ENCODE results near the gene CLSTN2.

CLSTN2 gene

DNA sequence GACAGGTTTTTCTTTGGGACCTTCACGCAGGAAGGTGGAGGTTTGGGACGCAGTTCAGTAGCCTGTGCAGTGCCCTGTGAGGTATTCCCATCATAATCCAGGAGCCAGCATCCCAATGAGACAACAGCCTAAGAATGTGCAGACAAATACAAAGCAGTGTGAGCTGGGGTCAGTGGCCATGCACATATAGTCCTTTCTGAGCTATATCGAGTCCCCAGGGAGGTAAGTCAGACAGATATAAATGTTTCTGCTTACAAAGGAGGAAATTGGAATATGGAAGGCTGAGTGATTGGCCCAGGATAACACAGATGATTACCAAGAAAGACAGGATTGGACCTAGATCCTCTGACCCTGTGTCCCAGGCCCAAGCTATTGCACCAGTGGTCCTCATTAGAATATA is 526.3 kb downstream of the CLSTN2 start:
- Mint-ChIP-seq H3K27me3 (ENCODE audit: low read depth) (no peaks in the 10 kb centered on the region), H3K36me3 (ENCODE audit: low read depth) (no peaks in the 10 kb centered on the region), H3K27ac (no peak overlapping the region), H3K9me3 (no peaks in the 10 kb centered on the region), H3K4me3 (no peak overlapping the region), H3K4me1 (ENCODE audit: low read depth) (no peaks in the 10 kb centered on the region)

GRCh38 chr3:140463355-140463754 is 528.4 kb downstream of the CLSTN2 start:
- H3K4me3 Mint-ChIP-seq = no peak overlapping the region
- no peak overlapping the region for H3K27ac Mint-ChIP-seq
- no peaks in the 10 kb centered on the region for H3K36me3 Mint-ChIP-seq (ENCODE audit: low read depth)
- no peaks in the 10 kb centered on the region for H3K9me3 Mint-ChIP-seq
- no peaks in the 10 kb centered on the region for H3K27me3 Mint-ChIP-seq (ENCODE audit: low read depth)
- no peaks in the 10 kb centered on the region for H3K4me1 Mint-ChIP-seq (ENCODE audit: low read depth)

GRCh38 chr3:140465988-140466387 is 531.0 kb downstream of the CLSTN2 start:
- Mint-ChIP-seq H3K4me1 (ENCODE audit: low read depth) (no peaks in the 10 kb centered on the region), H3K9me3 (no peaks in the 10 kb centered on the region), H3K27ac (no peak overlapping the region), H3K36me3 (ENCODE audit: low read depth) (no peaks in the 10 kb centered on the region), H3K27me3 (ENCODE audit: low read depth) (no peaks in the 10 kb centered on the region), H3K4me3 (no peak overlapping the region)

DNA sequence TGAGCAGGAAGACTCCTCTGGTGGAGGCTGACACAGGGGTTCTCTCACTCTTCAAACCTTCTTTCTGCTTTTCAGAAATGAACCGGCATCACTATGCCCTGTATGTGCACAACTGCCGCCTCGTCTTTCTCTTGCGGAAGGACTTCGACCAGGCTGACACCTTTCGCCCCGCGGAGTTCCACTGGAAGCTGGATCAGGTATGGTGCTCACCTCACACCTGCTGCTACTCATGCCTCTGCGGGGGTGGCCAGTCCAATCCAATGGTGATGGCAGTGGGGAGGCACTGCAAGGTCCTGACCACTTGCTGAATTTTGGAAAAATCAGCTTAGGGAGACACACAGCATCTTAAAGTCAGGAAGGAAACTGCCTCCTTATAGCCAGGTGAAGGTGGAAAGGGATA is 531.5 kb downstream of the CLSTN2 start:
- H3K4me1 Mint-ChIP-seq (ENCODE audit: low read depth) = no peaks in the 10 kb centered on the region
- no peaks in the 10 kb centered on the region for H3K9me3 Mint-ChIP-seq
- H3K27ac Mint-ChIP-seq = no peak overlapping the region
- no peaks in the 10 kb centered on the region for H3K27me3 Mint-ChIP-seq (ENCODE audit: low read depth)
- no peaks in the 10 kb centered on the region for H3K36me3 Mint-ChIP-seq (ENCODE audit: low read depth)
- H3K4me3 Mint-ChIP-seq = no peak overlapping the region

- Mint-ChIP-seq H3K4me1 (ENCODE audit: low read depth) (no peaks in the 10 kb centered on the region), H3K4me3 (no peak overlapping the region), H3K27ac (no peak overlapping the region), H3K9me3 (no peaks in the 10 kb centered on the region), H3K36me3 (ENCODE audit: low read depth) (no peaks in the 10 kb centered on the region), H3K27me3 (ENCODE audit: low read depth) (no peaks in the 10 kb centered on the region)
Observed at GRCh38 chr3:140467104-140467577, 532.2 kb downstream of the CLSTN2 start.

DNA sequence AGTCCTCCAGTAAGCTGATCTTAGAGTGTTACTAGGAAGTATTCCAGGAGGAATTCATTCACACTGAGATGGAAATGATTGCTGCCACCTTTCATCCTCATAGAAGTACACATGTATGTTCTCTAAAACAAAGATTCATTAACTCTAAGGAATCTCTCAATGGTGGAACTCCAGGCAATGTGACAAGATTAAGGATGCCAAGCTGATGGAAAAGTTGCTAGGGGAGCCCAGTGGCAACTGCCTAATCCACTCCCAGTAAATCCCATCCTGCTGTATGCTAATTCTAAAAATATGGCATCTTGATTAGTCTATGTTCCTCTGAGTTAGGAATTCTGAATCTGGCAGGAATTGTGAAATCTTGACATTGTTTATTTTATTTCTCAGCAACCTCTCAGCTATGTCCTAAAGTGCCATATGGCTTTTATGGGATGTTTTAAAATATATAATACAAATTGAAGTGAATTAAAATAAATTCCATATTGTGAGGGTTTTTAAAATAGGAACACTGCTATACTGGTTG is 532.9 kb downstream of the CLSTN2 start:
- H3K4me3 Mint-ChIP-seq = no peak overlapping the region
- H3K27me3 Mint-ChIP-seq (ENCODE audit: low read depth) = no peaks in the 10 kb centered on the region
- no peaks in the 10 kb centered on the region for H3K9me3 Mint-ChIP-seq
- no peak overlapping the region for H3K27ac Mint-ChIP-seq
- H3K36me3 Mint-ChIP-seq (ENCODE audit: low read depth) = no peaks in the 10 kb centered on the region
- H3K4me1 Mint-ChIP-seq (ENCODE audit: low read depth) = no peaks in the 10 kb centered on the region

DNA sequence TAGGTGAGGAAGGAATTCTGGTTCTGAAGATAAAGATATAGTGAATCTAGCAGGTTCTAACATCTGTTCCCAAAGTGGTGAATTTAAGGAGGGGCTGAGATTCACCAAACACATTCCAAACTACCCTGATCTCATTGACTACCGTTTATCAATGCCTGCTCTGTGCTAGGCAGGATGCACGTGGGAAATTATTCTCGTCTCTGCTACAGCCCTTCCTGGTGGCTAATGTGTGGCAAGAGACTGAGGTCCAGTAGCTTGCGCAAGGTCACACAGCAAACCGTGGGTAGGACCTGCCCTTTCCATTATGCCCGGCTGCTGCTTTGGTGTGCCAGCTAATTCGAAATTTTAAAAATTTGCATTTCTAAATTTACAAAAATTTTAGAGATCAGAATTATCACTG is 533.4 kb downstream of the CLSTN2 start:
- Mint-ChIP-seq H3K36me3 (ENCODE audit: low read depth) (no peaks in the 10 kb centered on the region), H3K9me3 (no peaks in the 10 kb centered on the region), H3K4me3 (no peak overlapping the region), H3K4me1 (ENCODE audit: low read depth) (no peaks in the 10 kb centered on the region), H3K27ac (no peak overlapping the region), H3K27me3 (ENCODE audit: low read depth) (no peaks in the 10 kb centered on the region)

- no peaks in the 10 kb centered on the region for H3K9me3 Mint-ChIP-seq
- no peaks in the 10 kb centered on the region for H3K27me3 Mint-ChIP-seq (ENCODE audit: low read depth)
- no peak overlapping the region for H3K27ac Mint-ChIP-seq
- no peaks in the 10 kb centered on the region for H3K36me3 Mint-ChIP-seq (ENCODE audit: low read depth)
- H3K4me3 Mint-ChIP-seq = no peak overlapping the region
- H3K4me1 Mint-ChIP-seq (ENCODE audit: low read depth) = no peaks in the 10 kb centered on the region
Observed at GRCh38 chr3:140469491-140469890, 534.5 kb downstream of the CLSTN2 start.

DNA sequence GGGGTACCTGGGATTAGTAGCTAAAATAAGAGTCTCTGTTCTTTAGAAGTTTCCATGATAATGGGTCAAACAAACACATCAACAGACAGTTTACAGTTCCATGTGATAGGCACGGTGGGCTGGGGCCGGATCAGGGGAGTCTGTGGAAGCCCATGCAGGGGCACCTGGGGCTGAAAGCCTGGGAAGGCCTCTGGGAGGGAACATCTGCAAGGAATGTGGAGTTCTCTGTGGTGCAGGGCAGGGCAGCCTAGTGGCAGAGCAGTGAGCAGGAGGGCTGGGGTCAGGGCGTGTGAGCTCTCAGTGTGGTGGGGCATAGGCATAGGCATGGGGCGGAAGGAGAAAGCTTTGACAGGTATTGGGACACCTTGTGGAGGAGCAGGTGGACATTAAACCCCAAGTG is 535.2 kb downstream of the CLSTN2 start:
- Mint-ChIP-seq H3K9me3 (no peaks in the 10 kb centered on the region), H3K27me3 (ENCODE audit: low read depth) (no peaks in the 10 kb centered on the region), H3K4me1 (ENCODE audit: low read depth) (no peaks in the 10 kb centered on the region), H3K4me3 (no peak overlapping the region), H3K36me3 (ENCODE audit: low read depth) (no peaks in the 10 kb centered on the region), H3K27ac (no peak overlapping the region)

DNA sequence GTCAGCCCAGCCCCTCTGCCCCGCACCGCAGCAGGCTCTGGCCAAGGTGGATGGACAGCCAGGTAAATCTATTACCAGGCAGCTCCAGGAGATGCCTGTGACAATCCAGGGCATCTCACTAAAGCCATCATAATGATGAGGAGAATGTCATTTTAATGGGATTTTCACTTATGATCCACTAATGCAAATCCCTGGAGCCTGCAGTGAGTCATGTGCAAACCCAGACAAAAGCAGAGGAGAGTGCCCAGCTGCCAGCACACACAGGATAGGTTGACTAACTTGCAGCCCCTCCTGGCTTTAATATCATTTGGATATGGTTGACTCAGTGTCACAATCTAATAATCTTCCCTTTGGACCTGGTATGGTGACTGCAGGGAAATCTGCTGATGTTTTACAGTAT is 536.0 kb downstream of the CLSTN2 start:
- Mint-ChIP-seq H3K4me1 (ENCODE audit: low read depth) (no peaks in the 10 kb centered on the region), H3K27ac (no peak overlapping the region), H3K27me3 (ENCODE audit: low read depth) (no peaks in the 10 kb centered on the region), H3K36me3 (ENCODE audit: low read depth) (no peaks in the 10 kb centered on the region), H3K4me3 (no peak overlapping the region), H3K9me3 (no peaks in the 10 kb centered on the region)

GRCh38 chr3:140472306-140473020 is 537.5 kb downstream of the CLSTN2 start:
- no peaks in the 10 kb centered on the region for H3K4me1 Mint-ChIP-seq (ENCODE audit: low read depth)

GRCh38 chr3:140487566-140487965 is 552.6 kb downstream of the CLSTN2 start:
- Mint-ChIP-seq H3K27ac (no peak overlapping the region), H3K4me1 (ENCODE audit: low read depth) (no peaks in the 10 kb centered on the region), H3K4me3 (no peak overlapping the region), H3K27me3 (ENCODE audit: low read depth) (no peaks in the 10 kb centered on the region), H3K9me3 (peaks cover 7% of the 10 kb centered on the region), H3K36me3 (ENCODE audit: low read depth) (no peaks in the 10 kb centered on the region)

More at GRCh38 chr3:140472306-140473020, 537.5 kb downstream of the CLSTN2 start:
- Mint-ChIP-seq H3K4me3 (no peak overlapping the region), H3K9me3 (no peaks in the 10 kb centered on the region), H3K36me3 (ENCODE audit: low read depth) (no peaks in the 10 kb centered on the region), H3K27ac (no peak overlapping the region), H3K27me3 (ENCODE audit: low read depth) (peaks cover 3% of the 10 kb centered on the region)

DNA sequence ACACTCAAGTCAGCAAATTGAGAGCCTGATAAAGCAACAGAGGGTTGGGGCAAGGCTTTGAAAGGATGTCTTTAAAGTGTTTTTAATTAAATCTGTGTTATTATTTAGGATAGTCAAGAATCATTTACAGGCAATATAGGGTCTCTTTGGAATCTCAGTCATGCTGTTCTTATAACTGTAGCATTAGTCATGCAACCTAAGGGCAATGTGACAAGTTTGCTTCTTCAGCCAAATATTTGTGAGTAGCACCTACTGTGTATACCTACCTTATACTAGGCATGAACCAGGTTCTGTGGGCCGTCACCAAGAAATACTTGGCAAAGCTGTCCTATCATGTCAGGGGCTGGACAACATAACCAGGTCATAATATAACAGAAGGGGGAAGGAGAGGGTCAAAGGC is 558.3 kb downstream of the CLSTN2 start:
- Mint-ChIP-seq H3K9me3 (no peaks in the 10 kb centered on the region), H3K4me3 (no peak overlapping the region), H3K36me3 (ENCODE audit: low read depth) (no peaks in the 10 kb centered on the region), H3K27me3 (ENCODE audit: low read depth) (peaks cover 6% of the 10 kb centered on the region), H3K4me1 (ENCODE audit: low read depth) (no peaks in the 10 kb centered on the region), H3K27ac (no peak overlapping the region)

DNA sequence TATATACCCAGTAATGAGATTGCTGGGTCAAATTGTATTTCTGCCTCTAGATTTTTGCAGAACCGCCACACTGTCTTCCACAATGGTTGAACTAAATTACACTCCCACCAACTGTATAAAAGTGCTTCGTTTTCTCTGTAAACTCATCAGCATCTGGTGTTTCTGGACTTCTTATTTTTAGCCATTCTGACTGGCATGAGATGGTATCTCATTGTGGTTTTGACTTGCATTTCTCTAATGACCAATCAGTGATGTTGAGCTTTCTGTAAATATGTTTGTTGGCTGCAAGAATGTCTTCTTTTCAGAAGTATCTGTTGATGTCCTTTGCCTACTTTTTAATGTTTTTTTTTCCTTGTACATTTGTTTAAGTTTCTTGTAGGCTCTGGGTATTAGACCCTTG is 560.0 kb downstream of the CLSTN2 start:
- H3K4me1 Mint-ChIP-seq (ENCODE audit: low read depth) = no peaks in the 10 kb centered on the region
- peaks cover 6% of the 10 kb centered on the region for H3K27me3 Mint-ChIP-seq (ENCODE audit: low read depth)

DNA sequence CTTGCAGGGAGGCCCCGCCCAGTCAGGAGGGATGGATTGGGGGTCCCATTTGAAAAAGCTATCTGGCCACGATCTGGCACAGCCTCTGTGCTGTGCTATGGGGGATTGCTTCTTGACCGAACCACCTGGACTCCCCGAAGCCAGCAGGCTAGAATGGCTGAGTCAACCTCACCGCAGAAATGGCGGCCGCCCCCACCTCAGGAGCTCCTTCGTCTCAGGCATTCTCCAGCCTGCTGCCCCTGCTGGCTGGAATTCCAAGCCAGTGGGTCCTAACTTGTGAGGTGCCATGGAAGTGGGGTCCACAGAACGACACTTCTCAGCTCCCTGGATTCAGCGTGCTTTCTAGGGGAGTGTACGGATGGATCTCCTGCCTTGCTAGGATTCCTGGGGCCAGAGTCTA is 562.3 kb downstream of the CLSTN2 start:
- Mint-ChIP-seq H3K27ac (no peak overlapping the region), H3K27me3 (ENCODE audit: low read depth) (peaks cover 6% of the 10 kb centered on the region), H3K4me1 (ENCODE audit: low read depth) (no peaks in the 10 kb centered on the region), H3K9me3 (no peaks in the 10 kb centered on the region), H3K36me3 (ENCODE audit: low read depth) (no peaks in the 10 kb centered on the region), H3K4me3 (no peak overlapping the region)

More for the DNA sequence above, 560.0 kb downstream of the CLSTN2 start:
- H3K4me3 Mint-ChIP-seq = no peak overlapping the region
- no peak overlapping the region for H3K27ac Mint-ChIP-seq
- H3K9me3 Mint-ChIP-seq = no peaks in the 10 kb centered on the region
- no peaks in the 10 kb centered on the region for H3K36me3 Mint-ChIP-seq (ENCODE audit: low read depth)
